ENCODE data around the gene SPTBN5. TPM values are rescaled to one million over a fixed set of nuclear protein-coding genes. Genes with fewer than 3 reads are reported as not detected.

SPTBN5 gene
- total RNA-seq, 2 donors from 2014 or later, result 0.52 to 3.0 TPM

DNA sequence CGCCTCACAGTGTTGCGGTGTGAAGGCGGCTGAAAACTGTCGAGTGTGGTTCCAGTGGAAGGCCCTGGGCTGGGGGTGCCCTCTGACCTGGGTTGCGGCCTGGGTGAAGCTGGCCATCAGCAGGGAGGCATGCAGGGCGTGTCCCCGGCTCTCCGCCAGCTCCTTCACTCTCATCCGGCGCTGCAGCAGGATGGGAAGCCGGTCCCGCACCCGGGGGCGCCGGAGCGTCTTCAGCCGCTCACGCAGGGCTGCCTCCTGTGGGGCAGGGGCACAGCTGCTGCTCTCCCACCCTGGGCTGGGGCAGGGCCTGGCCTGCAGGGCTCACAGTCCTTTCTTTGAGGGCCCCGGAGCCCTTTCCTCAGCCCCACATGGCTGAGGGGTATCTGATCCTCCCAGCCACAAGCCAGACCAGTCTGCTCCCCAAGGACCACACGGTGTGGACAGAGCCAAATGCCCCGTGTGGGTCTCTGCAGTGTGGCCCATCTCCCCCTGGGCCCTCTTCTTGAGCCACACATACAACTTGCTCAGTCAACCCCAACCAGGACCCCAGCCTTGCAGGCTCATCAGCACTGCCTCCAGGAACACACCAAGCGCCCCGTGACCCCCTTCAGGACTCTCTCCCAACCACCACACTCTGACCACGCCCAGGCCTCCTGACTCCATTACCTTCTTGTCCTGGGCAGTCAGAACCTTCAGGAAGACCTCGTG, 26.8 kb downstream of the SPTBN5 start:
- Histone ChIP-seq H3K4me3 (no peak overlapping the region), H3K27me3 (no peaks in the 10 kb centered on the region), H3K4me1 (no peaks in the 10 kb centered on the region), H3K36me3 (replicated peaks in 1 of 2; ENCODE audit: insufficient read depth in 1 of 2, low read depth in 2 of 2) (no peaks in the 10 kb centered on the region), H3K9me3 (no peaks in the 10 kb centered on the region), H3K27ac (no peak overlapping the region)
- WGBS, 2 donors, result 85 to 86% methylated on average over 17 to 22 of the region's 25 CpGs
- no peak for DNase-seq
- ATAC-seq, result no peak
- intact Hi-C loops (cut with DNase I), result no loop called here
- TF ChIP-seq POLR2A (IDR thresholded peaks at IDR 0.05), result no peak

DNA sequence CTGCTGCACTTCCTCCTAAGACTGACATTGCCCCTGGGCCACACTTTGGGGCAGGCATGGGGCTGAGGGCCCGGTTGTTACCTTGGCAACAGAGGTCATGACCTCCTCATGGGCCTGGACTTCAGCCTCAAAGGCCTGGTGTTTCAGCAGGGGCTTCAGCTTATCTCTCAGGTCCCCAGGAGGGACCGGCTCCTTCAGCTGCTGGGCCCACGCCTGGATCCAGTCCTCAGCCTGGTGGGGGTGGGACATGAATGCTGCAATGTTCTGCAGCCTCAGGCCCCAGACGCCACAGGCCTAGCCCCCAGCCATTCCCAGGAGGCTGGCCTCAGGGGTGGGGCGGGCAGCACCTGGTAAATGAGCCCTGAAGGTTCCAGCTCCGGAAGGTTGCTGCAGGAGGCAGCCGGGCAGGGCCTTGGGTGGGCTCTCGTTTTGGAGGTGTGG, 27.6 kb downstream of the SPTBN5 start:
- WGBS, 2 donors, result 78% methylated on average over 7 of the region's 8 CpGs; no CpG with 5 or more reads in 1 of the 2 donors

DNA sequence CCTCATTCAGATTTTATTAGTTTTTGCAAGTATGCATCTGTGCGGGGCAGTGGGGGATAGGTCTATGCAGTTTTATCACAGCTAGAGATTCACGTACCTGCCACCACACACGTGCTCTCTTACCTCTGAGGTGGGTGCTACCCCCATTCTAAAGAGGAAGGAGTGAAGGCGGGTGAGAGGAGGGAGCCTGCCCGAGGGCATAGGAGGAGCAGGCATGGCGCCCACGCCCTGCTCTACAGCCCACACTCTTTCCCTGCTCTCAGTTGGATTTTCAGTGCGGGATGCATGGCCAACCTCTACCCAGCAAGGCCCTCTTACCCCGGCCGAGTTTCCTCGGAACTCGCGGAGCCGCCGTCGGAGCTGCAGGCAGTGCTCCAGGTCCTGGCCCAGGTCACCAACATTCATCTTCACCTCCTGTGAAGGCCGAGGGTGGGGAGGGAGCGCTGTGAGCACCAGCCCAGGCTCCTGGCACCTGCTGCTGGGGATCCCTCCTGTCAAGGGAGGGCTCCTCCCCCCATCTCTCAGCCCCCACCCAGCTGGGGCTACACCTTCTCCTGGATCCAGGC, 28.3 kb downstream of the SPTBN5 start:
- Histone ChIP-seq H3K4me3 (no peak overlapping the region), H3K36me3 (replicated peaks in 1 of 2; ENCODE audit: insufficient read depth in 1 of 2, low read depth in 2 of 2) (no peaks in the 10 kb centered on the region), H3K9me3 (no peaks in the 10 kb centered on the region), H3K27me3 (no peaks in the 10 kb centered on the region), H3K27ac (no peak overlapping the region), H3K4me1 (no peaks in the 10 kb centered on the region)
- WGBS, 2 donors, result 76 to 88% methylated on average over 7 to 18 of the region's 18 CpGs
- TF ChIP-seq POLR2A (IDR thresholded peaks at IDR 0.05), result no peak
- TF ChIP-seq, protein P1, sequence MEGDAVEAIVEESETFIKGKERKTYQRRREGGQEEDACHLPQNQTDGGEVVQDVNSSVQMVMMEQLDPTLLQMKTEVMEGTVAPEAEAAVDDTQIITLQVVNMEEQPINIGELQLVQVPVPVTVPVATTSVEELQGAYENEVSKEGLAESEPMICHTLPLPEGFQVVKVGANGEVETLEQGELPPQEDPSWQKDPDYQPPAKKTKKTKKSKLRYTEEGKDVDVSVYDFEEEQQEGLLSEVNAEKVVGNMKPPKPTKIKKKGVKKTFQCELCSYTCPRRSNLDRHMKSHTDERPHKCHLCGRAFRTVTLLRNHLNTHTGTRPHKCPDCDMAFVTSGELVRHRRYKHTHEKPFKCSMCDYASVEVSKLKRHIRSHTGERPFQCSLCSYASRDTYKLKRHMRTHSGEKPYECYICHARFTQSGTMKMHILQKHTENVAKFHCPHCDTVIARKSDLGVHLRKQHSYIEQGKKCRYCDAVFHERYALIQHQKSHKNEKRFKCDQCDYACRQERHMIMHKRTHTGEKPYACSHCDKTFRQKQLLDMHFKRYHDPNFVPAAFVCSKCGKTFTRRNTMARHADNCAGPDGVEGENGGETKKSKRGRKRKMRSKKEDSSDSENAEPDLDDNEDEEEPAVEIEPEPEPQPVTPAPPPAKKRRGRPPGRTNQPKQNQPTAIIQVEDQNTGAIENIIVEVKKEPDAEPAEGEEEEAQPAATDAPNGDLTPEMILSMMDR (IDR thresholded peaks at IDR 0.05), result no peak
- DNase-seq, result no peak
- ATAC-seq, result no peak
- intact Hi-C loops (cut with DNase I), result no loop called here

More for the DNA sequence above, 27.6 kb downstream of the SPTBN5 start:
- H3K36me3 ChIP-seq (replicated peaks in 1 of 2; ENCODE audit: insufficient read depth in 1 of 2, low read depth in 2 of 2), result no peaks in the 10 kb centered on the region
- TF ChIP-seq, protein P1 (IDR thresholded peaks at IDR 0.05), result no peak
- no peak for TF ChIP-seq POLR2A (IDR thresholded peaks at IDR 0.05)
- DNase-seq, result no peak
- H3K9me3 ChIP-seq, result no peaks in the 10 kb centered on the region
- H3K4me1 ChIP-seq, result no peaks in the 10 kb centered on the region
- intact Hi-C loops (cut with DNase I), result no loop called here
- H3K27me3 ChIP-seq, result no peaks in the 10 kb centered on the region
- H3K27ac ChIP-seq, result no peak overlapping the region
- no peak for ATAC-seq
- H3K4me3 ChIP-seq, result no peak overlapping the region

DNA sequence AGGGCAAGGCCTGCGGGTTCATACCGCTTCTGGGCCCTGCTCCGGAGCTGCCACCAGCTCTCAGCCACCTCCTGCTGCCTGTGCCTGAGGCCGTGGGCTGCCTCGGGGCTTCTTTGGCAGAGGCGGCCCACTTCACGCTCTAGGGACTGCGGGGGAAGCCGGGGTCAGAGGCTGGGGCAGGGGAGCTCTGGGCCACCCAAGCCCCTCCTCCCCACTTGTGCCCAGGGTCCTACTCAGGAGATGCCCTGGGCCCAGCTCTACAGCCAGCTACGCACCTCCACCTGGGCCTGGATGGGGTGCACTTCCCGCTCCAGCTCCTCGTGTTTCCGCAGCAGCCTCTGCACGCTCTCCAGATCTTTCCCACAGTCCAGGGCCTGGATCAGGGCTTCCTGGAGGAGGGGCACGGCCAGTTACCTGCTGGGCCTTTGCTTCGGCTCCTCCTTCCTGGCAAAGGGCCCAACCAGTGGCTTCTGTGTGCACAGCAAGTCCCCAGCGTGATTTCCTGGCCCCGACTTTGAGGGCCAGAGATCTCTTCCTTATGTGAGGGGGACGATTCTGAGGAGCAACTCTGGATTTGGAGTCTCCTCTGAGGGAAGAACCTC, 31.2 kb downstream of the SPTBN5 start:
- Histone ChIP-seq H3K36me3 (replicated peaks in 1 of 2; ENCODE audit: insufficient read depth in 1 of 2, low read depth in 2 of 2) (no peaks in the 10 kb centered on the region), H3K9me3 (no peaks in the 10 kb centered on the region), H3K4me1 (no peaks in the 10 kb centered on the region), H3K4me3 (no peak overlapping the region), H3K27me3 (no peaks in the 10 kb centered on the region), H3K27ac (no peak overlapping the region)
- intact Hi-C loops (cut with DNase I), result no loop called here
- ATAC-seq (no peak), DNase-seq (peak in 3 of 4 donors; percentile 54 to 71 (median 55))
- TF ChIP-seq, protein P1 (IDR thresholded peaks at IDR 0.05), result no peak
- no peak for TF ChIP-seq POLR2A (IDR thresholded peaks at IDR 0.05)
- 64% methylated on average over 17 of the region's 19 CpGs; no CpG with 5 or more reads in 1 of the 2 donors for WGBS, 2 donors

DNA sequence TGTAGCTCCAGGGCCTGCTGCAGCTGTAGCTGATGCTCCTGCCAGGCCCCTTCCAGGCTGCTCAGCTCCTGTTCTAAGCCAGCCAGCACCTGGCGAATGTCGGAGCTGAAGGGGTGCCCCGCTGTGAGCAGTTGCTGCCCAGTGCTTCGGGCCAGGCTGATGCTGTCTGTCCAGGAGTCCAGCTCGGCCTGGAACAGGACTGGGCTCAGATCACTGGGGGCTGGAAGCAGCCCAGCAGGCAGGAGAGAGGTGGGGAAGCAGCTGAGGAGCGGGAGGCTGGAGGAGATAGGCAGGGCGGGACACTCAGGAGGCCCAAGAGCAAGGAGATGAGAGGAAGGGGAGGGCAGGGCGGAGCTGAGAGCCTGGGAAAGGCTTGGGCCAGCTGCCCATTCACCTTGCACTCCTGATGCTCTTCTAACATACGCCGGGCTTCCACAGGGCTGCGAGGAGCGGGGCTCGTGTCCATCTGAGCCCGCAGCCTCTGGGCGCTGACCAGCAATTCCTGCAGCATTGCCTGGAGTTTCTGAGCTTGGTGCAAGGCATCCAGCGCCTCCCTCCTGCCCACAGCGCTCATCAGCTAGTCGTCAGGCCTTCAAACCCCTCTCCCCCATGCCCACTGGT, 32.0 kb downstream of the SPTBN5 start:
- intact Hi-C loops (cut with DNase I), result no loop called here
- DNase-seq (no peak), ATAC-seq (no peak)
- H3K4me3 ChIP-seq, result no peak overlapping the region
- no peak for TF ChIP-seq POLR2A (IDR thresholded peaks at IDR 0.05)
- no peak overlapping the region for H3K27ac ChIP-seq
- H3K4me1 ChIP-seq, result no peaks in the 10 kb centered on the region
- H3K36me3 ChIP-seq (replicated peaks in 1 of 2; ENCODE audit: insufficient read depth in 1 of 2, low read depth in 2 of 2), result no peaks in the 10 kb centered on the region
- no peaks in the 10 kb centered on the region for H3K27me3 ChIP-seq
- 90 to 93% methylated on average over 10 to 18 of the region's 18 CpGs for WGBS, 2 donors
- H3K9me3 ChIP-seq, result no peaks in the 10 kb centered on the region
